Measurements from ENCODE around the gene NXPE3.

NXPE3 gene

DNA sequence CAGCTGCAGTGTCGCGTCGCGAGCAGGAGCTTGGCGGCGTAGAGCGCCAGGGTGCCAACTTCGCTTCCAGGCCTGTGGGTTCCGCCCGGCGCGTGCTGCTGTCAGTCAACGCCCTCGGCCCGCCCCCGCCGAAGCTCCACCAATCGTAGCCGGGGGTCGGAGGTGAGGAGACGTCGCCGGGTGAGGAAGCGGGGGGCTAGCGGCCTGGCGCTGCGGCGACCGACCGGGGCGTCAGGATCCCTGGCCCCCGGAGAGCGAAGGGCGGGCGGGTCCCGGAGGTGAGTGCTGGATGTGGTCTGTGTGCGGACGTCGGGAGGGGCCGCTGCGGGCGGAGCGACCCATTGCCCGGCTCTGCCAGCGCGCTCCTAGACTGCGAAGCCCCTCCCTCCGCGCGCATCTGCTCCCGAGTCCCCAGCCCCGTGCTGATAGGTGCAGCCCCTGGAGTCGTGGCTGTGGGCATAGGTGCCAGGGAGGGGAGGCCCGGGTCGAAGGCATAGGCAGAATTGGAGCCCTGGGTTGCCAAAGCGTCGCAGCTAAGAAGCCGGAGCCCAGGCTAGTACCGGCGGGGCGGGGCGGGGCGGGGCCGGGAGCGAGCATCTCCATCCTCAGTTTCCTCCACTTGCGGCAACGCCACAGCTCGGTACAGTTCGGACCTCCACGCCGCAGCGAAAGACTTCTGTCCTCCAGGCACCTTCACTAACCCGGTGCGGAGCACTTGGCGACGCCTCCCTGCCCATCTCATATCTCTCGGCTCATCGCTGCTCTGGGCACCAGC, at the start of gene NXPE3:
Gene NXPE3, plus strand, starts transcription at position 165 of the 775 bp plus-strand sequence. CDS start 6,386 bp downstream, outside the sequence.
- TF ChIP-seq EZH2 (optimal IDR thresholded peaks at IDR 0.05; ENCODE audit: low read depth, low read length) (no peak), EZH2phosphoT487 (IDR thresholded peaks at IDR 0.05; ENCODE audit: low read length) (no peak)
- TF ChIP-seq, protein P1, sequence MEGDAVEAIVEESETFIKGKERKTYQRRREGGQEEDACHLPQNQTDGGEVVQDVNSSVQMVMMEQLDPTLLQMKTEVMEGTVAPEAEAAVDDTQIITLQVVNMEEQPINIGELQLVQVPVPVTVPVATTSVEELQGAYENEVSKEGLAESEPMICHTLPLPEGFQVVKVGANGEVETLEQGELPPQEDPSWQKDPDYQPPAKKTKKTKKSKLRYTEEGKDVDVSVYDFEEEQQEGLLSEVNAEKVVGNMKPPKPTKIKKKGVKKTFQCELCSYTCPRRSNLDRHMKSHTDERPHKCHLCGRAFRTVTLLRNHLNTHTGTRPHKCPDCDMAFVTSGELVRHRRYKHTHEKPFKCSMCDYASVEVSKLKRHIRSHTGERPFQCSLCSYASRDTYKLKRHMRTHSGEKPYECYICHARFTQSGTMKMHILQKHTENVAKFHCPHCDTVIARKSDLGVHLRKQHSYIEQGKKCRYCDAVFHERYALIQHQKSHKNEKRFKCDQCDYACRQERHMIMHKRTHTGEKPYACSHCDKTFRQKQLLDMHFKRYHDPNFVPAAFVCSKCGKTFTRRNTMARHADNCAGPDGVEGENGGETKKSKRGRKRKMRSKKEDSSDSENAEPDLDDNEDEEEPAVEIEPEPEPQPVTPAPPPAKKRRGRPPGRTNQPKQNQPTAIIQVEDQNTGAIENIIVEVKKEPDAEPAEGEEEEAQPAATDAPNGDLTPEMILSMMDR (IDR thresholded peaks at IDR 0.05; ENCODE audit: low read length): no peak
- Histone ChIP-seq H3K9me2 (replicated peaks; ENCODE audit: insufficient read depth, low read length) (no peaks in the 10 kb centered on the region), H3K9ac (ENCODE audit: low read length) (peak within 1 kb of the TSS; percentile 95), H3F3A (ENCODE audit: insufficient read depth, low read length) (peaks cover 59% of the 10 kb centered on the region), H2AFZ (ENCODE audit: low read length) (peak within 1 kb of the TSS; percentile 57), H3K4me2 (ENCODE audit: low read depth, low read length) (peak within 1 kb of the TSS; percentile 92), H3K79me2 (ENCODE audit: low read length) (peaks cover 49% of the 10 kb centered on the region), H3K27ac (ENCODE audit: low read length) (peak within 1 kb of the TSS; percentile 91), H3K4me3 (ENCODE audit: low read length) (peak within 1 kb of the TSS; percentile 89), H3K9me3 (replicated peaks; ENCODE audit: insufficient read depth, low read length) (no peaks in the 10 kb centered on the region), H3K36me3 (replicated peaks; ENCODE audit: insufficient read depth, low read length) (0 out of 2 replicates have a peak, but pooled peaks cover 3% of the 10 kb centered on the region), H3K27me3 (replicated peaks; ENCODE audit: insufficient read depth, low read length) (no peaks in the 10 kb centered on the region), H3K4me1 (ENCODE audit: low read length) (peaks cover 30% of the 10 kb centered on the region), H4K20me1 (ENCODE audit: insufficient read depth, low read length) (no peaks in the 10 kb centered on the region)
- peak; percentile 93 for DNase-seq

DNA sequence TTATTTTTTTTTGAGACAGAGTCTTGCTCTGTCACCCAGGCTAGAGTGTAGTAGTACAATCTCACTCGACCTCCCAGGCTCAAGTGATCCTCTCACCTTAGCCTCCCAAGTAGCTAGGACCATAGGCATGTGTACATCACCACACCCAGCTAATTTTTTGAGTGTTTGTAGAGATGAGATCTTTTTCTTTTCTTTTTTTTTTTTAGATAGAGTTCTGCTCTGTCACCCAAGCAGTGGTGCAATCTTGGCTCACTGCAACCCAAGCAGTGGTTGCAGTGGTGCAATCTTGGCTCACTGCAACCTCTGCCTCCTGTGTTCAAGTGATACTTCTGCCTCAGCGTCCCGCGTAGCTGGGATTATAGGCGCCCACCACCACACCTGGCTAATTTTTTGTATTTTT, 49.4 kb upstream of the NXPE3 start:
- peaks cover 25% of the 10 kb centered on the region for H3K36me3 ChIP-seq (replicated peaks; ENCODE audit: insufficient read depth, low read length)
- DNase-seq: no peak
- TF ChIP-seq, protein P1 (IDR thresholded peaks at IDR 0.05; ENCODE audit: low read length): no peak
- no peak for TF ChIP-seq EZH2phosphoT487 (IDR thresholded peaks at IDR 0.05; ENCODE audit: low read length)
- no peak for TF ChIP-seq EZH2 (optimal IDR thresholded peaks at IDR 0.05; ENCODE audit: low read depth, low read length)

GRCh38 chr3:101730839-101731238, 48.2 kb upstream of the NXPE3 start:
- H3K4me2 ChIP-seq (ENCODE audit: low read depth, low read length): no peak overlapping the region
- peaks cover 32% of the 10 kb centered on the region for H3K36me3 ChIP-seq (replicated peaks; ENCODE audit: insufficient read depth, low read length)
- peaks cover 43% of the 10 kb centered on the region for H3K79me2 ChIP-seq (ENCODE audit: low read length)
- H3K27ac ChIP-seq (ENCODE audit: low read length): no peak overlapping the region
- no peaks in the 10 kb centered on the region for H3K9me2 ChIP-seq (replicated peaks; ENCODE audit: insufficient read depth, low read length)
- no peak overlapping the region for H3K9ac ChIP-seq (ENCODE audit: low read length)
- no peak overlapping the region for H2AFZ ChIP-seq (ENCODE audit: low read length)
- no peak for DNase-seq
- H3K27me3 ChIP-seq (replicated peaks; ENCODE audit: insufficient read depth, low read length): no peaks in the 10 kb centered on the region
- H4K20me1 ChIP-seq (ENCODE audit: insufficient read depth, low read length): no peaks in the 10 kb centered on the region; the same call in 1 of the 2 replicates
- peaks cover 6% of the 10 kb centered on the region; the same call in 1 of the 2 replicates for H3K4me1 ChIP-seq (ENCODE audit: low read length)
- TF ChIP-seq EZH2phosphoT487 (IDR thresholded peaks at IDR 0.05; ENCODE audit: low read length) (no peak), EZH2 (optimal IDR thresholded peaks at IDR 0.05; ENCODE audit: low read depth, low read length) (no peak)
- no peaks in the 10 kb centered on the region for H3K9me3 ChIP-seq (replicated peaks; ENCODE audit: insufficient read depth, low read length)
- no peaks in the 10 kb centered on the region for H3F3A ChIP-seq (ENCODE audit: insufficient read depth, low read length)
- H3K4me3 ChIP-seq (ENCODE audit: low read length): no peak overlapping the region

More for the DNA sequence above, 49.4 kb upstream of the NXPE3 start:
- Histone ChIP-seq H3K4me2 (ENCODE audit: low read depth, low read length) (no peak overlapping the region), H3K9ac (ENCODE audit: low read length) (no peak overlapping the region), H3K79me2 (ENCODE audit: low read length) (peaks cover 50% of the 10 kb centered on the region), H3K4me3 (ENCODE audit: low read length) (no peak overlapping the region), H3K4me1 (ENCODE audit: low read length) (peaks cover 6% of the 10 kb centered on the region; the same call in 1 of the 2 replicates), H3F3A (ENCODE audit: insufficient read depth, low read length) (no peaks in the 10 kb centered on the region), H3K27ac (ENCODE audit: low read length) (no peak overlapping the region), H3K27me3 (replicated peaks; ENCODE audit: insufficient read depth, low read length) (no peaks in the 10 kb centered on the region), H3K9me2 (replicated peaks; ENCODE audit: insufficient read depth, low read length) (no peaks in the 10 kb centered on the region), H3K9me3 (replicated peaks; ENCODE audit: insufficient read depth, low read length) (no peaks in the 10 kb centered on the region), H4K20me1 (ENCODE audit: insufficient read depth, low read length) (no peaks in the 10 kb centered on the region; the same call in 1 of the 2 replicates), H2AFZ (ENCODE audit: low read length) (no peak overlapping the region)
